ENCODE data around the gene SUV39H2.
"Not testable (repeated sequence)": the region's sequence is repeated elsewhere in the genome, so short reads cannot be mapped to it uniquely, and the experiment has no call there.

SUV39H2 gene

DNA sequence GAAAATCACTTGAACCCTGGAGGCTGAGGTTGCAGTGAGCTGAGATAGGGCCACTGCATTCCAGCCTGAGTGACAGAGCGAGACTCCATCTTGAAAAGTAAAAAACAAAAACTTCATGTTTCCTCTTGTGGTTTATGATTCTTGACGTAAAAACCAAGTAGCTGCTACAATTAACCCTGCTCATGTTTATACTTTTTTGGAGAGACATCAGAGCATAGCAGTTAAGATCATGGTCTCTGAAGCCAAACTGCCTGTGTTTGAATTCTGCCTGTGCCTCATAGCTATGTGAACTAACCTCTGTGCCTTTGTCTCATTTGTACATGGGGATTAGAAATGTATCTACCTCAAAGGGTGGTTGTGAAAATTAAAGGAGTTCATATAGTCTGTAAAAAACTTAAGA lies 27.2 kb downstream of the SUV39H2 start:
- Mint-ChIP-seq H3K27ac (no peak overlapping the region), H3K4me1 (peaks cover 5% of the 10 kb centered on the region), H3K27me3 (no peaks in the 10 kb centered on the region), H3K4me3 (no peak overlapping the region), H3K9me3 (peaks cover 0 to 3% of the 10 kb centered on the region in 2 donors)
- DNase-seq (no peak), ATAC-seq (no peak)

DNA sequence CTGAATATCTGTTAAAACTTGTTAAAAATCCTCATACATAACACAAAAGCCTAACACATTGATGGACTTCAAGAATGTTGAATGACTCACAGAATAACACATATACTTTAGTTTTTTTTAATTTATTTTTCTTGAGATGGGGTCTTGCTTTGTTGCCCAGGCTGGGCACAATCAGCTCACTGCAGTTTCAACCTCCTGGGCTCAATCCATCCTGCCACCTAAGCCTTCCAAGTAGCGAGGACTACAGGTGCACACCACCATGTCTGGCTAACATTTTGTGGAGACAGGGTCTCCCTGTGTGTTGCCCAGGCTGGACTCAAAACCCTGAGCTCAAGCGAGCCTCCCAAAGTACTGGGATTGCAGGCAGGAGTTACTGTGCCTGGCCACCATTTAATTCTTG lies 28.1 kb downstream of the SUV39H2 start:
- no peaks in the 10 kb centered on the region for H3K27me3 Mint-ChIP-seq
- H3K4me3 Mint-ChIP-seq, result no peak overlapping the region
- no peak for DNase-seq
- no peak overlapping the region for H3K27ac Mint-ChIP-seq
- H3K9me3 Mint-ChIP-seq, result peaks cover 0 to 3% of the 10 kb centered on the region in 2 donors
- peaks cover 6% of the 10 kb centered on the region for H3K4me1 Mint-ChIP-seq
- no peak for ATAC-seq

DNA sequence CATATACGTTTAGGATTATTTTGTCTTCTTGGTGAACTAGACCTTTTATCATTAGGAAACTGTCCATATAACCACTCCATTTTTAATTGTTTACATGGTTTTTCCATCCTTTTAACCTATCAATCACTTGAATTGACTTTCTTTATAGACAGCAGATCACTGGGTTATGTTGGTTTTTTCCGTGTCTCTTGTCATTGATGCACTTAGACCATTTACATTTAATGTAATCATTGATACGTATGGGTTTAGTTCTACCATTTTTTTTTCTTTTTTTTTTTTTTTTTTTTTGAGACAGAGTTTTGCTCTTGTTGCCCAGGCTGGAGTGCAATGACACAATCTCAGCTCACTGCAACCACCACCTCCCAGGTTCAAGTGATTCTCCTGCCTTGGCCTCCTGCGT lies 28.9 kb downstream of the SUV39H2 start:
- H3K4me1 Mint-ChIP-seq, DNase-seq, ATAC-seq, H3K4me3 Mint-ChIP-seq, H3K27me3 Mint-ChIP-seq, H3K9me3 Mint-ChIP-seq: not testable (repeated sequence)
- peak overlapping the region in 1 of 2 donors; percentile 42 for H3K27ac Mint-ChIP-seq

DNA sequence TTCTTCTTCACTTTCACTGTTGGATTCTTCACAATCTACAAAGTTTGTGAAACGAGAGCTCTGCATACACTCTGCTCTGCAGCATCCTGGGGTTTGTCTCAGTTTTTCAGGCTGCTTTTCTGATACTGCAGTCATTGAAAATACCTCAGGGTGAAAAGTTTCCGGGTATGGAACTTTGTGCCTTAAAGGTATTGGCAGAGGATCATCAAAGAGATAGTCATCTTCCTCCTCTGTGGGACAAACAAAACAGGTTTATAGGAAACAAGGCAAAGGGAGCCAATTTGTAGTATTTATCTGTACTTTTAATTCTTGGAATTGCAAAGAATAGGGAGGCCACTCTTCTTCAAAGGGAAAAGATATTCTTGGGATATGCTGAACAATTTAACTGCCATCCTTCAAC lies 30.4 kb downstream of the SUV39H2 start:
- Mint-ChIP-seq H3K4me3 (no peak overlapping the region), H3K27ac (no peak overlapping the region), H3K27me3 (no peaks in the 10 kb centered on the region), H3K9me3 (peaks cover 0 to 6% of the 10 kb centered on the region in 2 donors), H3K4me1 (peaks cover 6% of the 10 kb centered on the region)
- ATAC-seq (no peak), DNase-seq (no peak)

DNA sequence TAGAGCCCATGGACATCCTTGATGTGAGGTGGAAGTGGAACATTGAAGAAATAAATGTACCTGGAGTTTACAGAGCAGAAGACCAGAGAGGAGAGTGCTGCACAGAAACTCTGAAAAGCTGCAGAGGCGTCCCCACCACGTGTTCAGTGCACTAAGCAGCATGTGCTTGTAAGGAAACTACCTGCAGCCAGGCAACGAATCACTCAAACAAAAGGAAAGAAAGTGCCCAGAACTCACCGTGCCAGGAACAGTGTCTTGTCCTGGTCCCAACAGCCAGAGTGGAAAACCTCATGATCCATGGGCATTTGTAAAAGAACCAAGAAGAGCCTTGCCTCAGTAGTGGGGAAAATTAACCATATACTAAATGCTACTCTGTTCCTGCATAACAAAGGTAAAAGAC lies 32.3 kb downstream of the SUV39H2 start:
- no peak for DNase-seq
- Mint-ChIP-seq H3K9me3 (peaks cover 0 to 8% of the 10 kb centered on the region in 2 donors), H3K4me1 (peaks cover 18% of the 10 kb centered on the region), H3K27ac (no peak overlapping the region), H3K27me3 (no peaks in the 10 kb centered on the region), H3K4me3 (no peak overlapping the region)
- no peak for ATAC-seq

DNA sequence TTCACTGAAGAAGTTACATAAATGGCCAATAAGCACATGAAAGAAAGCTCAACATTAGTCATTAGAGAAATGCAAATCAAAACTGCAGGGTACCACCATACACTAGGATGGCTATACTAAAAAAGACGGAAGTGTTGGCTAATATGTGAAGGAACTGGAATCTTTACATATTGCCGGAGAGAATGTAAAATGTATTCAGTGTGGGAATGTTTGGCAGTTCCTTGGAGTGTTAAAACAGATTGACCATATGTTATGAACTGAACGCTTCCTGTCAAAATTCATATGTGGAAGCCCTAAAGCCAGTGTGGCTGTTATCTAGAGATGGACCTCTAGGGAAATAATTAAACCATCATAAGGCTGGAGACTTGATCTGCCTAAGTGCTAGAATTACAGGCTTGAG lies 33.1 kb downstream of the SUV39H2 start:
- Mint-ChIP-seq H3K27me3 (no peaks in the 10 kb centered on the region), H3K27ac (no peak overlapping the region), H3K9me3 (peaks cover 0 to 16% of the 10 kb centered on the region in 2 donors), H3K4me1 (peaks cover 21% of the 10 kb centered on the region), H3K4me3 (no peak overlapping the region)
- DNase-seq (no peak), ATAC-seq (no peak)

DNA sequence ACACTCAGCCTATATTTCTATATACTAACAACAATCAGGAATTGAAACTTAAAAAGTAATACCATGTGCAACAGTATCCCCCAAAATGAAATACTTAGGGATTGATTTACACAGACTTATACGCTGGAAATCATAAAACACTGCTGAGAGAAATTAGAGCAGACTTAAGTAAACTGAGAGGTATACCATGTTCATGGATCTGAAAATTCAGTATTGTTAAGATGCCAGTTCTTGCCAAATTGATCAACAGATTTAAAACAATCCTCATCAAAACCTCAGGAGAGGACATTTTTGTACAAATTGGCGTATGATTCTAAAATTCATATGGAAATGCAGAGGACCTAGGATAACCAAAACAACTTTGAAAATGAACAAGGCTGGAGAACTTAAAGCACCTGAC lies 37.9 kb downstream of the SUV39H2 start:
- no peak overlapping the region for H3K4me3 Mint-ChIP-seq
- no peaks in the 10 kb centered on the region for H3K27me3 Mint-ChIP-seq
- H3K9me3 Mint-ChIP-seq, result peaks cover 0 to 14% of the 10 kb centered on the region in 2 donors
- ATAC-seq (no peak), DNase-seq (no peak)
- no peak overlapping the region for H3K27ac Mint-ChIP-seq
- peaks cover 15% of the 10 kb centered on the region for H3K4me1 Mint-ChIP-seq

DNA sequence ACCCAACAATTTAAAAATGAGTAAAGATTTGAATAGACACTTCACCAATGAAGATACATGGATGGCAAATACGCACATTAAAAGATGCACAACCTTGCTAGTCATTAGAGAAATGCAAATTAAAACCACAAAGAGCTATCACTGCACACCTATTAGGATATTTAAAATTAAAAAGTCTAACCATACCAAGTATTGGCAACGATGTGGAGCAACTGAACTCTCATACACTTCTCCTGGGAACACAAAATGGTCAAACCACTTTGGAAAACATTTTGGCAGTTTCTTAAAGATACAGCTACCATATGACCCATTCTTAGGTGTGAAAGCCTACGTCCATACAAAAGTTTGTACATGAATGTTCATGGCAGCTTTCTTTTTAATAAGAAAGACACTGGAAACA lies 39.2 kb downstream of the SUV39H2 start:
- Mint-ChIP-seq H3K27me3 (no peaks in the 10 kb centered on the region), H3K27ac (peak overlapping the region in 1 of 2 donors; percentile 4), H3K9me3 (peaks cover 0 to 14% of the 10 kb centered on the region in 2 donors), H3K4me3 (no peak overlapping the region), H3K4me1 (peaks cover 15% of the 10 kb centered on the region)
- ATAC-seq, result no peak
- no peak for DNase-seq

DNA sequence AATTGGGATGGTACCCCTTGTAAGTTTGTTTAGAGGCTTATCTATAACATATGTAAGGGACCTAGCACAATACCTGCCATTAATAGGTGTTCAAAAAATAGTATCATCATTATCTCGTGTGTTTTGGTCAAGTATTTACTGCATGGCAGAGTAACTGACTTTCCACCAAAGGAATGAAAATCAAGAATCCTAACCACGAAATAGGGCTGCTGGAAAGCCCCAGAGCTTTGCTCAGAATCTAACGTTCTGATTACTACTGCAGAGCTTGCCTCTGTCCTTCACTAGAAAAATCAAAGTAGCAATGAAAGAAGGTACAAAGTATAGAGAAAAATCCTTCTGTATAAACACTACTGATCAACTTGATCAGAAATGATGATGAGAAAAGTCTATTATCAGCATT lies 40.3 kb downstream of the SUV39H2 start:
- no peak overlapping the region for H3K27ac Mint-ChIP-seq
- DNase-seq (no peak), ATAC-seq (no peak)
- no peak overlapping the region for H3K4me3 Mint-ChIP-seq
- H3K4me1 Mint-ChIP-seq, result peaks cover 15% of the 10 kb centered on the region
- no peaks in the 10 kb centered on the region for H3K27me3 Mint-ChIP-seq
- peaks cover 0 to 11% of the 10 kb centered on the region in 2 donors for H3K9me3 Mint-ChIP-seq

DNA sequence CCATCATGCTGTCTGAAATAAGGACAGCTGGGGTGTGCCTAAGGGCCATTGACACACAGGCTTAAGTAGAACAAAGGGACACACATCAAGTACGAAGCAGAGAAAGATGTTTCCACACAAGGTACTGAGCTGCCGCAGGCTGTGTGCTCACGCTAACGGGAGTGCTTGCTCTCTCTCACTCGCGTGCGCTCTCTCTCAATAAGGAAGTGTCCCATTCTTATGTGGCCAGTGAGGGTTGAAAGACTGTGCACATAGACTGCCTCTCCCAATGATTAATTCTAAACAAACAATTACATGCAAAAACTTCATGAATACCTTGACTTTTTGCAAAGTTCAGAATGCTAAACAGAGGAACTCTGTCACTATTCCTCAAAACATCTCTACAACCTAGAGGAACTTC lies 45.3 kb downstream of the SUV39H2 start:
- no peak overlapping the region for H3K4me3 Mint-ChIP-seq
- no peak overlapping the region for H3K27ac Mint-ChIP-seq
- H3K4me1 Mint-ChIP-seq, result no peaks in the 10 kb centered on the region

DNA sequence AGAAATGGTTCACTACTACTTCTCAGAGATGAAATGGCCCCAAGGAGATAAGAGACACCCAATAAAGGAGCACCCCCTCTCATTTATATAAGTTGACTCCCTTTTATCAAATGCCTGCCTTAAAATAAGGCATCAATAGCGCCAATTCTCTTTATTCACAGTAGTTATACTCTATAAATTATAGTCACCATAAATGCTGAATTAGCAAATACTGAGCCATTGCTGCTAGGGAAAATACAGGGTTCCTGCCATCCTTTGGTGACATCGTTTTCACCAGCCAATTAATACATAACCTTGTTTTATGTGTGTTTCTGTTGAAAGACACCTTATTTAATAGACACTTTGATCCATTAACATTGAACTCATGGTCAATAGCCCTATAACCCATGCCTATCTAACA lies 46.6 kb downstream of the SUV39H2 start:
- Mint-ChIP-seq H3K9me3 (no peaks in the 10 kb centered on the region), H3K27me3 (no peaks in the 10 kb centered on the region), H3K4me1 (no peaks in the 10 kb centered on the region), H3K4me3 (no peak overlapping the region), H3K27ac (no peak overlapping the region)
- ATAC-seq (no peak), DNase-seq (no peak)

More for the DNA sequence above, 45.3 kb downstream of the SUV39H2 start:
- no peaks in the 10 kb centered on the region for H3K9me3 Mint-ChIP-seq
- DNase-seq (no peak), ATAC-seq (no peak)
- H3K27me3 Mint-ChIP-seq, result no peaks in the 10 kb centered on the region

DNA sequence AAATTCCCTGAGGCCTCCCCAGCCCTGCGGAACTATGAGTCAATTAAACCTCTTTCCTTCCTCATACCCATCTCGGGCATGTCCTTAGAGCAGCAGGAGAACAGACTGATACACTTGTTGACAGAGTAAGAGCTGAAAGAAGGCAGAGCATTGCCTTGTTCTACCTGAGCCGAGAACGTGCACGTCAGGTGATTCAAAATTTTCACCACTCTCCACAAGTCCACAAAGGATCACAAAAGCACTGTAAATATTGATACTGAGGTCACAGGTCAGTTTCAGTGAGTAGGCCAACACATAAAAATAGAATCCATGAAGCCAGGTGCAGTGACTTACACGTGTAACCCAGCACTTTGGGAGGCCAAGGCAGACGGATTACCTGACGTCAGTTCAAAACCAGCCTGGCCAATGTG lies 47.4 kb downstream of the SUV39H2 start:
- Mint-ChIP-seq H3K9me3 (no peaks in the 10 kb centered on the region), H3K27ac (no peak overlapping the region), H3K27me3 (no peaks in the 10 kb centered on the region), H3K4me3 (no peak overlapping the region), H3K4me1 (no peaks in the 10 kb centered on the region)
- no peak for DNase-seq
- no peak for ATAC-seq

DNA sequence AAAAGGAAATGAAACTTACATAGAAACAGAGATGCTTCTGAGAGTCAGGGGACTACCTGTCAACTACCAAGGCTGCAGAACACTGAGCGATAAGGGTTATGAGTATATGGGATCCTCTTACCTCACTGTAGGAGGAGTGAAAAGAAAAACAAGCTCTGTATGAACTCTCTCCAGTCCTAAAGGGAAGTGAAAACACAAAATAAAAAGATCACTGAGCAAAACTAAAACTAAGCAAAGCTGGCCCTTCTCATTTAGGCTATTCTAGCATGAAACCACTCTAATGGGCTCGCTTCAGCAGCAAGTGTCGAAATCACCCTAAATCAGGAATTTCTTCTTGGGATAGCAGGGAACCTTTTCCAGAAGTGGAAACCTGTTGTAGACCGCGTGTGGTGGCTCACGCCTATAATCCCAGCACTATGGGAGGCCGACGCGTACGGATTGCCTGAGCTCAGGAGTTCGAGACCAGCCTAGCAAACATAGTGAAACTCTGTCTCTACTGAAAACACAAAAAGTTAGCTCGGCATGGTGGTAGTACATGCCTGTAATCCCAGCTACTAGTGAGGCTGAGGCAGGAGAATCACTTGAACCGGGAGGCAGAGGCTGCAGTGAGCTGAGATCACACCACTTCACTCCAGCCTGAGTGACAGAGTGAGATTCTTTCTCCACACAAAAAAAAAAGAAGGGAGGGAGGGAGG lies 48.2 kb downstream of the SUV39H2 start:
- DNase-seq (no peak), ATAC-seq (no peak)
- Mint-ChIP-seq H3K4me3 (no peak overlapping the region), H3K27ac (no peak overlapping the region), H3K4me1 (no peaks in the 10 kb centered on the region), H3K9me3 (no peaks in the 10 kb centered on the region), H3K27me3 (no peaks in the 10 kb centered on the region)

DNA sequence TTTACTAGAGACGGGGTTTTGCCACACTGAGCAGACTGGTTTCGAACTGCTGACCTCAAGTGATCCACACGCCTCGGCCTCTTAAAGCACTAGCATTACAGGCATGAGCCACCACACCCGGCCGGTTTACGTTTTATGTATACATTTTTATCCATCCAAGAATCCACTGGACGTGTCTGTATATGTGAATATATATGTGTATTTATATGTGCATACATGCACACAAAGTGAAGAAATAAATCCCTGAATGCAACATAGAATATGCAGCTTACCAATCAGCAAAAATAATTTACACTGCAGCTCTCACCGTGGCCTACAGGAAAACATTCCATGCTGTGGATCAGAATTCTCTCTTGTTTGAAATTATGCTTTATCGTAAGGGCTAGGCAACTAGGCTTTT lies 51.9 kb downstream of the SUV39H2 start:
- H3K9me3 Mint-ChIP-seq, result no peaks in the 10 kb centered on the region
- DNase-seq (no peak), ATAC-seq (no peak)
- H3K4me3 Mint-ChIP-seq, result no peak overlapping the region
- no peaks in the 10 kb centered on the region for H3K27me3 Mint-ChIP-seq
- H3K27ac Mint-ChIP-seq, result no peak overlapping the region
- no peaks in the 10 kb centered on the region for H3K4me1 Mint-ChIP-seq

DNA sequence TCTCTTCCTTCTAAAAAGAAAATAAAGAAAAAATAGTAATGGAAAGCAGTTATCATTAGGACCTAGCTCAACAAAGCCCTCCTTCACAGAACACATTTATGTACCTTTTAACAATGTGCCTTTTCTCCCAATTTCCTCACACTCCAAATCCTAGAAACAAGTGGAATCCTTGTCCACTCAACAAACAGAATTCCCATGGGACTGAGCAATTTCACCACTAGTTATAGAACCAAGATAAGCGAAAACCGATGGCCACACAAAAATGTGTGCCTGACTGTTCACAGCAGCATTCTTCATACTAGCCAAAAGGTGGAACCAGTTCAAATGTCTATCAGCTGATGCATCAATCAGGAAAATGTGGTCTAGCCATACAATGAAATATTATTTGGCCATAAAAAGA lies 57.9 kb downstream of the SUV39H2 start:
- Mint-ChIP-seq H3K4me3 (no peak overlapping the region), H3K27me3 (no peaks in the 10 kb centered on the region), H3K9me3 (no peaks in the 10 kb centered on the region), H3K27ac (no peak overlapping the region), H3K4me1 (no peaks in the 10 kb centered on the region)
- no peak for DNase-seq
- ATAC-seq, result no peak

DNA sequence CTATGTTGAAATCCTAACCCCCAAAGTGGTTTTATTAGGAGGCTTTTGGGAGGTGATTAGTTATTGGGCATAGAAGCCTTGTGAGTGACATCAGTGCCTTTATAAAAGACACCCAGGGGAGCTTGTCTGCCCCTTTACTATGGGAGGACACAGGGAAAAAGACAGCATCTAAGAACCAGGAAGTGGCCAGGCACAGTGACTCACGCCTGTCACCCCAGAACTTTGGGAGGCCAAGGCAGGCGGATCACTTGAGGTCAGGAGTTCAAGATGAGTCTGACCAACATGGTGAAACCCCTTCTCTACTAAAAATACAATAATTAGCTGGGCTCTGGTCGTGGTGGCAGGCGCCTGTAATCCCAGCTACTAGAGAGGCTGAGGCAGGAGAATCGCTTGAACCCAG lies 60.3 kb downstream of the SUV39H2 start:
- not testable (repeated sequence) for H3K4me3 Mint-ChIP-seq, H3K9me3 Mint-ChIP-seq, H3K27ac Mint-ChIP-seq, H3K4me1 Mint-ChIP-seq, H3K27me3 Mint-ChIP-seq
- DNase-seq (peak in 1 of 2 donors; percentile 65), ATAC-seq (peak; percentile 90)
